Esophagus squamous epithelium (tissue), 4 donors: ENCODE data around the gene ETNPPL.

Source experiments
- CTCF ChIP-seq, 6 experiments: fragments of 450-650 bp in 4 of 6; fragments of 200-600 bp in 2 of 6; sonication (generic) in 2 of 6; IDR thresholded peaks; one replicate each; pipeline ENCODE4 v1.5.1; 2016 to 2019; ENCODE audit warnings: antibody characterized with exemption in 6 of 6, mild to moderate bottlenecking in 4 of 6, moderate library complexity in 4 of 6
- POLR2A ChIP-seq, 4 donors: fragments of 450-650 bp; IDR thresholded peaks; one replicate each; pipeline ENCODE4 v1.6.1; 2017; ENCODE audit warnings: antibody characterized with exemption in 4 of 4, mild to moderate bottlenecking in 4 of 4, moderate library complexity in 3 of 4

- TF ChIP-seq CTCF (IDR thresholded peaks at IDR 0.05) (no peak), POLR2A (IDR thresholded peaks at IDR 0.05) (no peak)
These were observed 68.4 kb downstream of the ETNPPL start for GRCh38 chr4:108694423-108694822.
